HL-60/S4 treated with retinoic acid at 250 ng/mL for 4 days and 3 days (cell line): Measurements from ENCODE around the gene PITPNM1.
"Not testable (repeated sequence)": the region's sequence is repeated elsewhere in the genome, so short reads cannot be mapped to it uniquely, and the experiment has no call there.

ENCODE experiments used
- in situ Hi-C: fragments of 300-500 bp; cut with MboI; formaldehyde crosslinking; loops from 2 replicates; pipeline ENCODE4 v1.7.0; 2022; ENCODE audit warnings: low sequenced_read_pairs

Gene PITPNM1

DNA sequence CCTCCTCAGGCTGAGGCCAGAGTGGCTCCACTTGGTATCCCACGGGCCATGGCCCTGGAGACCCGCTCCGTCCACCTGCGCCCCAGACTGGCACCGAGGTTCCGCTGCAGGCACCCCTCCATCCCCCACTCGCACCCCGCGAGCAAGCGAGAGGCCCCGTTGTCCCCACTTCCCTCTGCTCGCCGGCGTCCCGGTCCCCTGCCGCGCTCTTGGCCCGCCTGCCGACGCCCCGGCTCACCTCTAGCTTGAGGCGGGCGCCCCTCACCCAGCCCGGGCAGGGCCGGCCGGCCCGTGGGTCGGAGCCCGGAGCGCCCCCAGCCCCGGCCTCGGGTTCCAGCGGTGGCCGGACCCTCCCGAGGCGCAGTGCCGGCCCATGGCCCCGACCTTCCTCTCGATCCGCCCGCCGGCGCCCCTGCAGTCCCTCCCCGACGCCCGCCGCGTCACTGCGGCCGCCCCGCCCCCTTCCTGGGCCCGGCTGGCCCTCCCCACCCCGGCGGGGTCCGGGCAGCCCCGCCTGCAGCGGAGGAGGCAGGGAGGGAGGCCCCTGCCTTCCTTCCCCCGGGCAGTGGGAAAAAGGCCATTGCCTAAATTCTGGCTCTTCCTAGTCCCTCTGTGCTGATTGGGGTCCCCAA is at the start of gene PITPNM1:
Gene PITPNM1, minus strand, starts transcription at position 414 of the 632 bp plus-strand sequence. CDS start 1,183 bp downstream, outside the sequence.
- in situ Hi-C loops, result no loop called here

DNA sequence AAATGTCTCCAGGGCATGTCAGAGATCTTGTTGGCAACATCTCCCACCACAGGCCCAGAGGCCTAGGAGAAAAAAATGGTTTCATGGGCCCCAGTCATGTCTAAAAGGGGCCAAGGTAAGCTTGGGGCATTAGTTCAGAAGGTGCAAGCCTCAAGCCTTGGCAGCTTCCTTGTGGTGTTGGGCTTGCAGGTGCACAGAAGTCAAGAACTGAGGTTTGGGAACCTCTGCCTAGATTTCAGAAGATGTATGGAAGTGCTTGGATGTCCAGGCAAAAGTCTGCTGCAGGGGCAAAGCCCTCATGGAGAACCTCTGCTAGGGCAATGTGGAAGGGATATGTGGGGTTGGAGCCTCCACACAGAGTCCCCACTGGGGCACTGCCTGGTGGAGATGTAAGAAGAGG is 46.5 kb upstream of the PITPNM1 start:
- in situ Hi-C loops, result not testable (repeated sequence)

DNA sequence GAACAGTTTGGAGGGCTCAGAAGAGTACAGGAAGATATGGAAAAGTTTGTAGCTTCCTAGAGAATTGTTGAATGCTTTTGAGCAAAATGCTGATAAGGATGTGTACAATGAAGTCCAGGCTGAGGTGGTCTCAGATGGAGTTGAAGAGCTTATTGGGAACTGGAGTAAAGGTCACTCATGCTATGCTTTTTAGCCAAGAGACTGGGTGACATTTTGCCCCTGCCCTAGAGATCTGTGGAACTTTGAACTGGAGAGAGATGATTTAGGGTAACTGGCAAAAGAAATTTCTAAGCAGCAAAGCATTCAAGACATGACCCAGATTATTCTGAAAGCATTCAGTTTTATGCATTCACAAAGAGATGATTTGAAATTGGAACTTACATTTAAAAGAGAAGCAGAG is 46.0 kb upstream of the PITPNM1 start:
- in situ Hi-C loops, result no loop called here

DNA sequence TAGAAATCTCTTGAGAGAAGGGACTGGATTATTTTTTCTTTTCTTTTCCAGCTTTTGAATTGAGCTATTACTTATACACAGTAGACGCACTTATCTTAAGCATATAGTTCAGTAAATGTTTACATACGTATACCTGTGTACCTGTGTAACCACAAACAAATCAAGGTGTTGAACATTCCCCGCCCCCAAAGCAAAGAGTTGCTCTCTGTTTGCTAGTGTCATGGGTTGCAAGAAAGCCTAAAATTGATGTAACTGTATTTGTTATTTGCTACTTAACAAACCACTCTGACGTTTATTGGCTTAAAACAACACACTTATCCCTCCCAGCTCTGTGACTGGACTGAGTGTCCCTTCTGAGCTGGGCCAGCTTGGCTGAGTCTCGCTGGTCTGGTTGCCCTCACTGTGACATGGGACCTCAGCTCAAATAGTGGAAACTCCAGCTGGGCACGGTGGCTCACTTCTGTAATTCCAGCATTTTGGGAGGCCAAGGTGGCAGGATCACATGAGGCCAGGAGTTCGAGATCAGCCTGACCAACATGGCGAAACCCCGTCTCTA is 43.5 kb upstream of the PITPNM1 start:
- in situ Hi-C loops, result no loop called here

DNA sequence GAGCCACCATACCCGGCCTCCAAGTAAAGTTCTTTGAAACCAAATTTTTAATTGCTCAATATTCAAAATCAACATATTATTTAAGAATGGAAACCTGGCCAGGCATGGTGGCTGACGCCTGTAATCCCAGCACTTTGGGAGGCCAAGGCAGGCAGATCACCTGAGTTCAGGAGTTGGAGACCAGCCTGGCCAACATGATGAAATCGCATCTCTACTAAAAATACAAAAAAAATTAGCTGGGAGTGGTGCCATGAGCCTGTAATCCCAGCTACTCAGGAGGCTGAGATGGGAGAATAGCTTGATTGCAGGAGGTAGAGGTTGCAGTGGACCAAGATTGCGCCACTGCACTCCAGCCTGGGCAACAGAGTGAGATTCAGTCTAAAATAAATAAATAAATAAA is 42.9 kb upstream of the PITPNM1 start:
- in situ Hi-C loops, result not testable (repeated sequence)

DNA sequence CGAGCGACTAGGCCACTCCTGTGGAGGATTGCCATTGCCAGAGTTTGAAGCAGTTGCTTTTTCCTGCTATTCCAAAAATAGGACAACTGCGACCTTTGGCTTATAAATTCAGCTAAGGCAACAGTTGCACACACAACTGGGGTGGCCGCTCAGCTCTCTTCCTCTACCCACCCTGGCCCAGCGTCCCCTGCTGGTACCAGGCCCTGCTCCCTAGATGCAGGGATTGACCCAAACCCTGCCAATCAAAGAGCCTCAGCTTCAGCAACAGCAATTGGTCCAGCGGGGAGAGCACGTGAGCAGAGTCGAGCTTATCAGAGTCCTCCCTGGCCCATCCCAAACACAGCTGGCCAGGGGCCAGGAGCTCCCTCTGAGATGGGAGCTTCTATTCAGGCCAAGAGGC is 40.1 kb upstream of the PITPNM1 start:
- in situ Hi-C loops, result no loop called here

DNA sequence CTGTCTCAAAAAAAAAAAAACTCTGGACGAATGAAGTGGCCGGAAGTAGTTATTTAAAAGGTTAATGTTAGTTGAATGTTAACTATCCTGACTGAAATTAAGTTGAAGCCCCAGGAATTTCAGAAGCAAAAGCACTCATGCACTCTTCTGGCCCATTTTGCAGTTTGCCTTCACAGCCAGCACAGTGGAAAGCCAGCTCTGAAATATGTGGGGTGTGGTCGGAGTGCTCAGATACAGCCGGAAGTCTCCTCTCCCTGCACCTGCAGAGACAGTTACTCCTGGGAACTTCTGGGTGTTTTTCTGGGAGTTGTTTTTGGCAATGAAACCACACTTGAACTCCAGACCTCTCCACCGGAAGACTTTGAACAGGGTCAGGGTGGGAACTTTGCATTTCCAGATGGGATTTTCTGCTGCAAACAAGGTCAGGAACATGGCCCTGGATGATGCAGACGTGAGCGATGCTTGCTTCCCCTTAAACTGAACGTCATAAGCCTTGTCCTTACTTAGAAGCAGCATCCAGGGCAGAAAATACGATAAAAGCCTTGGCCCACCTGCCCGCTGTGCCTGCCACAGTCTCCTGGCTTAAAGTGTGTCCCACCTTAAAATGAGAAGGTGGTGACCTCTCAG is 39.6 kb upstream of the PITPNM1 start:
- in situ Hi-C loops, result no loop called here

DNA sequence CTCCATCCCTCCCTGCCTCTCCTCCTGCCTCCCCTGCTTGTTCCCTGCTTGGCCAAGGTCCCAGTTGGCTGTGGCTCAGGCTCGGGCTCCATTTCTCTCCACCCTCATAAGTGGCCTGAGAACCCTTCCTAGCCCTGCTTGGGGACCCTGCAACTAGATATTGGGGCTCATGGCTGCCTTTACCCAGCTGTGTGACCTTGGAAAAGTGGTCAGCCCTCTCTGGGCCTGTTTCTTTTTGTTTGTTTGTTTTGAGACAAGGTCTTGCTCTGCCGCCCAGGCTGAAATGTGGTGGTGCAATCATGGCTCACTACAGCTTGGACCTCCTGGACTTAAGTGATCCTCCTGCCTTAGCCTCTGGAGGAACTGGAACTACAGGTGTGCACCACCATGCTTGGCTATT is 38.4 kb upstream of the PITPNM1 start:
- in situ Hi-C loops, result no loop called here

DNA sequence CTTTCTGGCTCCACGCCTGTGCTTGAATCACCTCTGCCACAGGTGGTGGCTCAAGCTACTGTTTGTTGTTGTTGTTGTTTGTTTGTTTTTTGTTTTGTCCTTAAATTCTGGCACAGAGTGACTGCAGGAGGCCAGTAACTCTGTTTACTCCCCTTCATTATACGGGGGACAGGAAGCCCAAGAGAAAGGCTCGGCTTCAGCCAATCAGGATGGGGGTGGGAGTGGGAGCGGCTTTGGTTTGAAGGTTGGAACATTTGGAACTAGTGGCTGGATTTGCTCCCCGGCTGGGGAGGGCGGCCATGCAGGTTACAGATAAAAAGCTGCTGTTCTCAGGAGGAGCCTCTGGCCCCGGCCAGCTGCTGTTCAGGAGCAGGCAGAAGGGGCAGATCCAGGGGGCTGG is 37.8 kb upstream of the PITPNM1 start:
- in situ Hi-C loops, result no loop called here

DNA sequence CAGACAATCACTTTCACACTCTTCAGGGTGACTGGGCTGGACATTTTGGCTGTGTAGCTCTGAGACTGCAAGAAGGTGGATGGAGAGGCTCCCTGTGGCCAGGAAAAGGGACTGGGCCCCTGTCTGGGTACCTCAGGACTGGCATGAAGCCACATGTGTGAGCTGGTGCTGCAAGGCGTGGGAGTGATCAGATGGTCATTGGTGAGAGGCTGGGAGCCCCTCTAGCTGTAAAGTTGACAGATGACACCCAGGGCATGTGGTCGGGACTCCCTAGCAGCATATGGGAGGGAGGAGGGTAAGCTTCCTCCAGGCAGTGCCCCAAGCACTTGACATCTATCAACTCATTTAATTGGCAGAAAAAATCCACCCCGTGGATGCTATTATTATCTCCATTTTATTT is 37.0 kb upstream of the PITPNM1 start:
- in situ Hi-C loops, result no loop called here

DNA sequence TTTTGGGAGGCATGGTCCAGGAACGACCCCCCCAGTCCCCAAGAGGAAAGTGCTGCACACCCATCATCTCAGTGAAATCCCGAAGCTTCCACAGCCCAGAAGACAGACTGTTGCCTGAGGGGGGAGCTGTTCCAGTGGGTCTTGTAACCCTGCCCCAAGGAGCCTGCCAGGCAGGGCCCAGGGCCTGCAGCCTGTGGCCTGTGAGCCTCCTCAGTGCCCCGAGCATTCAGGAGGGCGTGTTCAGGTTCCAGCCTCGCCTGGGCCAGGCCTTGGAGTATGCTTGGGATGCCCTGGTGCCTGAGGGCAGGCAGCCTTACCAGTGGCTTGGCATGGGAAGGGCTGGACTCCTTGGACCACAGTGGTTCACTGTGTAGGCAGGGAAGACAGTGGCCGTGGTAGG is 36.0 kb upstream of the PITPNM1 start:
- in situ Hi-C loops, result no loop called here

DNA sequence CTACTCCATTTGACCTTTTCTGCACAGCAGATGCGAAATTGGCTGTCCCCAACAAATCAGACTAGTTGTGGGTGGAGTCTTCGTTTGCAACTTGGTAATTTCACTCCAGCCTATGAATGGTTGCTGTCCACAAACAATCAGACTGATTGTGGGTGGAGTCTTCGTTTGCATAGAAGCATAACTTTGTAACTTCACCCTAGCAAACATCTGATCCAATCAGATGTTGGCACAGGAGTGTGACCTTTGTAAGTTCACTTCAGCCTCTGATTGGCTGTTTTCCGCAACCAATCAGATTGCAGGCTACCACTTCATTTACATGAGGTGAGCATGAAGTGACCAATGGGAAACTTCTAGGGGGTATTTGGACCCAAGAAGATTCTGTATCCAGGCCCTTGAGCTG is 34.4 kb upstream of the PITPNM1 start:
- in situ Hi-C loops, result no loop called here

DNA sequence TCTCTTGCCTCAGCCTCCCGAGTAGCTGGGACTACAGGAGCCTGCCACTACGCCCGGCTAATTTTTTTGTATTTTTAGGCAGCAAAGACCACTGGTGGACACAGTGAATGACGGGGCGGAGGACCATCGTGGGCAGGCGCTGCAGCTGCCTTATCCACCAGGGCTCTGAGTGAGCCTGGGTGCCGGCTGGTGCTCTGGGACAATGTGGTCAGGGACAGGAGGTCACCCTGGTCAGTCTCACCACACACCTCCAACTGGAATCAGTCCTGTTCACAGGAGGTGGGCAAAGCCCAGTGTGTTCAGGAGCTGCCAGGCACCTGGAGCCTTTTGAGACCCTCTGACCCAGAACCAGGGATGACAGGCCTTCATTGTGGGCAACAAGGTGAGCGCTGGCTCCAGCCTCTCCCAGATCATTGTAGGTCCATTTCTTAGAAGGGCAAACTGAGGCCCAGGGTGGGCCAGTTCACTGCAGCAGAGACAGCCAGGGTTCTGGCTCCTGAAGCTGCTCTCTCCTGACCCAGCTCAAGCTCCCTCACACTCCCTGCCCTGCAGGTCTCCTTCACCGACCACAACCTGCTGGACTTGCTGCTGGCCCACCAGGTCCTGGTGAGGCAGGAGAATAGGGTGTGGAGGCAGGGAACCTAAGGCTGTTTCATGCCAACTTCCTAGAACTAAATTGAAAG is 33.8 kb upstream of the PITPNM1 start:
- in situ Hi-C loops, result no loop called here

DNA sequence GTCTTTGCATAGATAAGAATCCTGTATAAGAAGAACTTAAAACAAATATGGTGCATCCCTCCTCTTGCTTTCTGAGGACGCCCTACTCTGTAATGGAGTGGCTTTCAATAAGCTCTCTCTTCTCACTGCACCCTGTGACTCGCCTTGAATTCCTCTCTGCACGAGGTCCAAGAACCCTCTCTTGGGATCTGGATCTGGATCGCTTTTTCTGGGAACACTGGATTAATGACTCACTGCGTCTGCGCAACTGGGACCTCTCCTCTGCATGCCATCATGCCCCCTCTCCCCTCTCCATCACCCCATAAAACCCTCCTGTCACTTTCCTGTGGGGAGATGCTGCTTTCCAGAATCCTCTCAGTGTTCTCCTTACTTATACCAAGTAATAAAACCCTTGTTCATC is 33.1 kb upstream of the PITPNM1 start:
- in situ Hi-C loops, result no loop called here

DNA sequence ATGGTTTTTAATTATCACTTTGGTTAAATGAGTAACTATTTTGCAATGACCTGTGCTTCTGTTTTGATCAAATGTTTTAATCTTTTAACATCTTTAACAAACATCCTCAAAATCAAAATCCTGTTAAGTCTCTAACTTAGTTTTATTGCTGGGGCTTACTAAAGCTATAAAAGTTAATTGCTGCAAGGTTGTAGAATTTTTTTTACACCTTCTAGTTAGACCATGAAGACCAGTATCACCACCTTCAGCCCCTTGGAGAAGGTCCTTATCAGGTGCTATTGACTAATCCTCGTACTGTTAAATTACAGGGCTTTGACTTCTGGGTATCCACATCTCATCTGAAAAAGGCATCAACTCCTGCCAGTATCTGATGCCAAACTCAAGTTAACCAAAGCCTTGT is 30.4 kb upstream of the PITPNM1 start:
- in situ Hi-C loops, result no loop called here

DNA sequence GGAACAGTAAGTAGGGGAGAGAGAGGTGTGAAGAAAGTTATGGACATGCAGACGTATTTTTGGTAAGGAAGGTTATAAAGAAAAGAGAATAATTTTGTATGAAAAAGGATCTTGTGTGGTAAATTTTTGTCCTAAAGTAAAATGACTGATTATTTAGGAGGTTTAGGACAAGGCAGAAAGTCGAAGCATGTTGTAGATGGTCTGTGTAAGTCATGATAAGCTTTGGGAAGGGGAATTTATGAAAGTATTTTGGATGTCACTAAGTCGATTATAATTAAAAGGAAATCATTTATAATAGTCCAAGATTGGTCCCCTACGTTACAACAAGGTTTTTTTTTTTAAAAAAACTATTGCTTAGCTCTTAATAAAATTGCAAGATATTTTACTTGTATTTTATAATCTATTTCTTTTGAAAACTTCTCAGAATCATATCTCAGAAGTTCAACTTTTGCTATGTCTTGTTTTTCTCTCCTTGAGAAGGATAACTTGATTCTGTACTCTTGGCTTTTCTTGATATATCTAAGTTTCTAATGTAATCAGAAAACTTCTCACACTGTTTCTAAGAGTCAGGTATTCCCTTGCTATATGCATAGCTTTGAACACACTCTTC is 29.0 kb upstream of the PITPNM1 start:
- in situ Hi-C loops, result no loop called here

DNA sequence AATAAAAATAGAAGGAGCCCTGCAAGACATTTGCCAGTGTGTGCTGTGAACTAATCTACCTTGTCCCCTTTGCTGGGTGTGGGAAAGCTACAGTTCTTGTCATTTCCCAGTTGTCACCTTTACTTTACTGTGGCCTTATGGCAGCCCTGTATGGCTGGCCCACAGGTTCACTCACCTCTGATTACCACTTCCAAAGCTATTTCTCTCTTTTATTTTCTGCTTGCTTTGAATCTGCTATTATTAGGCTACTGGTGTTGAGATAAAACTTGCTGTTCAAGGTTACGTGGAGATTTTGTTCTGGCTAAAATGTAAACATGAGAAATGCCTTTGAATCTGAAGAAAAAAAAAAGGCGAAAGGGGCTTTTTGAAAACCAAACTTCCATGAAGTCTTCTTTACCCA is 27.7 kb upstream of the PITPNM1 start:
- in situ Hi-C loops, result no loop called here

DNA sequence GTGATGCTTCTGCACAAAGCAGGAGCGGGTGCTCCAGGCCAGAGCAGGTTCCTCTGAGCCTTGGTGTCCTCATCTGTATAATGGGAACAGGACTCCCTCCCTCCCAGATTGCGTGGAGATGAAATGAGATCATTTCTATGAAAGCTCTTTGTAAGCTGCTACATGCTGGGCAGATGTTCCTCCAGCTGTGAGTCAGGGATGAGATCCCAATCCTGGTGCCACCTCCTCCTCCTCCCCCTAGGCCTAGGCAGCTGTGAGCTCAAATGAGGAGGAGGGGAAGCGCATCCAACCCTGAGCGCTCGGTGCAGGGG is 25.1 kb upstream of the PITPNM1 start:
- in situ Hi-C loops, result no loop called here

DNA sequence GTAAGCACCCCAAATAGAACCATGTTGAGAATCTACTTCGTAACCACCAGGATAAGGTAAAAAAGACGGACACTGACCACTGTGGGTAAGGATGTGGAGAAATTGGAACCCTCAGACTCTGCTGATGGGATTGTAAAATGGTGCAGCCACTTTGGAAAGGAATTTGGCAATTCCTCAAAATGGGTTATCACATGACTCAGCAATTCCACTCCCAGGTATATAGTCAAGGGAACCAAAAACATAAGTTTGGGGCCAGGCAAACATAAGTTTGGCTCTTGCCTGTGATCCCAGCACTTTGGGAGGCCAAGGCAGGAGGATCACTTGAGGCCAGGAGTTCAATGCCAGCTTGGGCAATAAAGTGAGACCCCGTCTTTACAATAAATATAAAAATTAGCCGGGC is 23.2 kb upstream of the PITPNM1 start:
- in situ Hi-C loops, result no loop called here

DNA sequence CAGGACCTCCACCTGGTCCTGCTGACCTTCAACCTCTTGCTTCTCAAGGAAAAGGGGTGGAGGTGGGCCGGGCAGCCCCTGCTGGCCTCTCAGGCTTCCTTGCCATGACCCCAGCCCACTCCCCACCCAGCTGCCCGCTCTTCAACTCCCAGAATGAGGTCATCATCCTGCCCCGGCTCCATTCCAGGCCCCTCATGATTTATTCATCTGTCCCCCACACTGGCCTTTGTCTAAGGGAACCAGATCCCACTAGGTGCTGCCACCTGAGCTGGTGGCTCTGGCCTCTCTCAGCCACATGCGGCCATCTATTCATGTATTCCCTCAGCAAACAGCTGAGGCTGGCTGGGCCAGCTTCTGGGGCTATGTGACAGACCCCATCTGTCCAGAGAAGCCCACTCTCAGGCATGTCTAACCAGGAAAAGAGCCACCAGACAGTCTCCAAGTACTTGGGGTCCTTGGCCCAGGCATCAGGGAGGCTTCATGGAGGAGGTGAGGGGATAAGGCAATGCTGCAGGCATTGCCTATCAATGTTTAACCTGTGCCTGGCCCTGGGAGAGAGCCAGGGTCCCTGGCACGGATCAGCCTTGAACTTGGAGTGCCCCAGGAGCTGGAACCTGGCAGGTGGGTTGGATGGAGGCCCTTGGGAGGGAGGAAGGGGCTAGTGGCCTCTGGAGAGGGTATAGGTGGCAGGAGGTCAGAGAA is 20.3 kb upstream of the PITPNM1 start:
- in situ Hi-C loops, result no loop called here

DNA sequence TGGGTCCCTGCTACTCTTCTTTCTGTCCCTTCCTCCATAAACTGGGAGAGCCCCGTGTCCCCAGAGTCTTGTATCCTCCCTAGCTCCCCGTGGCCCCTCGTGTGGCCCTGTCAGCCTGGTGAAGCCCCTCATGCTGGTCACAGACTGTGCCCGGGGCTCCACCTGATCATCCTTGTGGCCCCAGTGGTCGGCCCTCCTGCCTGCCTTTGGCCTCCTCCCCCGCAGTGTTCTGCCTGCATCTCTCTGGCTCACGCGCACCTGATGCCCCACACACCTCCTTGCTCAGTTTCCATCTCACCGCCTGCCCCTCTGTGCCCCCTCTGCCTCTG is 19.3 kb upstream of the PITPNM1 start:
- in situ Hi-C loops, result no loop called here
